ENCODE data around the gene PSTPIP1. TPM values are rescaled to one million over a fixed set of nuclear protein-coding genes. Genes with fewer than 3 reads are reported as not detected.

Gene PSTPIP1
- total and polyA plus RNA-seq, 2 of the 13 experiments (the other 11 are each of a cell fraction or from before 2014, with no cell fraction given), result 4.4 to 8.7 TPM

GRCh38 chr15:77070495-77071304, 75.8 kb downstream of the PSTPIP1 start, which contains the start of gene TSPAN3 (continued):
- TF ChIP-seq POLR2G (IDR thresholded peaks at IDR 0.05; ENCODE audit: low read depth, low read length) (peak; percentile 85), TCF7L2 (IDR thresholded peaks at IDR 0.05; ENCODE audit: low read depth, low read length) (no peak), JUND (CRISPR knock-in tag; IDR thresholded peaks at IDR 0.05) (no peak), RFX5 (IDR thresholded peaks at IDR 0.05; ENCODE audit: low read depth, low read length) (peak; percentile 88), MXI1 (IDR thresholded peaks at IDR 0.05; ENCODE audit: borderline replicate concordance, low read depth, low read length) (peak; percentile 77; the same call in 2 of the 3 replicates), ZNF441 (CRISPR knock-in tag; IDR thresholded peaks at IDR 0.05; ENCODE audit: borderline replicate concordance) (no peak), ZFYVE20 (CRISPR knock-in tag; IDR thresholded peaks at IDR 0.05; ENCODE audit: borderline replicate concordance, low read depth) (no peak; the same call in 1 of the 2 replicates), ZNF776 (CRISPR knock-in tag; IDR thresholded peaks at IDR 0.05) (peak; percentile 73; the same call in 1 of the 2 replicates), ERF (CRISPR knock-in tag; IDR thresholded peaks at IDR 0.05) (peak; percentile 21; the same call in 1 of the 2 replicates), SPEN (CRISPR knock-in tag; IDR thresholded peaks at IDR 0.05; ENCODE audit: low read depth) (peak; percentile 35; the same call in 1 of the 2 replicates), TGIF2 (CRISPR knock-in tag; IDR thresholded peaks at IDR 0.05) (0 out of 2 replicates have a peak, but pooled peaks have one; percentile 27), MYPOP (CRISPR knock-in tag; IDR thresholded peaks at IDR 0.05) (peak; percentile 98), ZFY (CRISPR knock-in tag; IDR thresholded peaks at IDR 0.05) (peak; percentile 96), ZNF530 (CRISPR knock-in tag; IDR thresholded peaks at IDR 0.05; ENCODE audit: low read depth) (no peak), RBFOX2 (IDR thresholded peaks at IDR 0.05; ENCODE audit: low read depth, low read length) (peak; percentile 90), THAP11 (CRISPR knock-in tag; IDR thresholded peaks at IDR 0.05) (peak; percentile 69), NFYB (CRISPR knock-in tag; IDR thresholded peaks at IDR 0.05) (peak; percentile 79), ZNF296 (CRISPR knock-in tag; conservative IDR thresholded peaks at IDR 0.05) (no peak), TARDBP (CRISPR knock-in tag; IDR thresholded peaks at IDR 0.05) (no peak), RFX3 (CRISPR knock-in tag; IDR thresholded peaks at IDR 0.05) (peak; percentile 74), AGO1 (IDR thresholded peaks at IDR 0.05; ENCODE audit: low read depth, low read length, poor library complexity, severe bottlenecking) (peak; percentile 44), SKI (IDR thresholded peaks at IDR 0.05; ENCODE audit: partially characterized antibody) (peak; percentile 35), MTA1 (CRISPR knock-in tag; IDR thresholded peaks at IDR 0.05; ENCODE audit: borderline replicate concordance) (0 out of 2 replicates have a peak, but pooled peaks have one; percentile 53), NCOA5 (CRISPR knock-in tag; IDR thresholded peaks at IDR 0.05) (no peak), KMT2A (CRISPR knock-in tag; IDR thresholded peaks at IDR 0.05) (peak; percentile 23; the same call in 1 of the 2 replicates), MBNL3 (CRISPR knock-in tag; conservative IDR thresholded peaks at IDR 0.05) (no peak), ZBTB7B (CRISPR knock-in tag; IDR thresholded peaks at IDR 0.05) (no peak), ZNF224 (CRISPR knock-in tag; IDR thresholded peaks at IDR 0.05) (0 out of 2 replicates have a peak, but pooled peaks have one; percentile 58), AGO2 (optimal IDR thresholded peaks at IDR 0.05; ENCODE audit: low read depth, low read length) (peak; percentile 71)
- TF ChIP-seq, protein P1, sequence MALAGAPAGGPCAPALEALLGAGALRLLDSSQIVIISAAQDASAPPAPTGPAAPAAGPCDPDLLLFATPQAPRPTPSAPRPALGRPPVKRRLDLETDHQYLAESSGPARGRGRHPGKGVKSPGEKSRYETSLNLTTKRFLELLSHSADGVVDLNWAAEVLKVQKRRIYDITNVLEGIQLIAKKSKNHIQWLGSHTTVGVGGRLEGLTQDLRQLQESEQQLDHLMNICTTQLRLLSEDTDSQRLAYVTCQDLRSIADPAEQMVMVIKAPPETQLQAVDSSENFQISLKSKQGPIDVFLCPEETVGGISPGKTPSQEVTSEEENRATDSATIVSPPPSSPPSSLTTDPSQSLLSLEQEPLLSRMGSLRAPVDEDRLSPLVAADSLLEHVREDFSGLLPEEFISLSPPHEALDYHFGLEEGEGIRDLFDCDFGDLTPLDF (CRISPR knock-in tag; IDR thresholded peaks at IDR 0.05), result 0 out of 2 replicates have a peak, but pooled peaks have one; percentile 30

Measured in HepG2 (cell line).